ENCODE results near the gene MUS81.
"Not testable (repeated sequence)": the region's sequence is repeated elsewhere in the genome, so short reads cannot be mapped to it uniquely, and the experiment has no call there.

Gene MUS81

GRCh38 chr11:65860278-65861164, at the start of gene MUS81:
MUS81 (plus strand) TSS chr11:65860433; CDS start chr11:65860754, 321 bp downstream.
- peak; percentile 92 for DNase-seq (ENCODE audit: low read depth)

- no peak for DNase-seq (ENCODE audit: low read depth)
Observed at GRCh38 chr11:65811764-65812475, 48.3 kb upstream of the MUS81 start.

- no peak for DNase-seq (ENCODE audit: low read depth)
Observed at GRCh38 chr11:65814131-65814985, 45.9 kb upstream of the MUS81 start.

DNA sequence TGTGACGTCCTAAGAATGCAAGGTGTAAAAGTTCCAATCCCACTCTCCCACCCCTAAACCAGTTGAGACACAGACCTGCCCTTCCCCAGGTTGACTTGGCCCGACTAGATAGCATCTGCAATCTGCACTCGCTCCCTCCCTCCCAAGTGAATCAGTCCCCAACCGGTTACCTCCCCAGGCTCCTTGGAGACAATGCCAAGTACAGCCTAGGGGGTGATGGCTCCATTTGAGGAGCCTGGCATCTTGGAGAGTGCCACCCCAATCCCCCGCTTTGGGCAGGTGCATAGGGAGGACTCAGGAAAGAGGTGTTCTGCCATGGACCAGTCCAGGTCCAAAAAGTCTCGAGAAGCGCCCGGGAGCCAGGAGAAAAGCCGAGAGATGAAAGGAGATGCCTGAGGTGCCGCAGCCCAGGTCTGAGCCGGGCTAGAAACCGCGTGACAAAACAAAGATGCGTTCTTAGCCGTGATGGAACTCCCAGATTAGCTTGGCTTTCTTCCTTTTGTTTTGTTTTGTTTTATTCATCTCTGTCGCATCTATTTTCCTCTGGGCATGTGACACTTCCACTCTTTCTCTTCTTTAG, 45.2 kb upstream of the MUS81 start:
- DNase-seq (ENCODE audit: low read depth) = no peak

- no peak for DNase-seq (ENCODE audit: low read depth)
Observed at GRCh38 chr11:65816696-65817095, 43.5 kb upstream of the MUS81 start.

DNA sequence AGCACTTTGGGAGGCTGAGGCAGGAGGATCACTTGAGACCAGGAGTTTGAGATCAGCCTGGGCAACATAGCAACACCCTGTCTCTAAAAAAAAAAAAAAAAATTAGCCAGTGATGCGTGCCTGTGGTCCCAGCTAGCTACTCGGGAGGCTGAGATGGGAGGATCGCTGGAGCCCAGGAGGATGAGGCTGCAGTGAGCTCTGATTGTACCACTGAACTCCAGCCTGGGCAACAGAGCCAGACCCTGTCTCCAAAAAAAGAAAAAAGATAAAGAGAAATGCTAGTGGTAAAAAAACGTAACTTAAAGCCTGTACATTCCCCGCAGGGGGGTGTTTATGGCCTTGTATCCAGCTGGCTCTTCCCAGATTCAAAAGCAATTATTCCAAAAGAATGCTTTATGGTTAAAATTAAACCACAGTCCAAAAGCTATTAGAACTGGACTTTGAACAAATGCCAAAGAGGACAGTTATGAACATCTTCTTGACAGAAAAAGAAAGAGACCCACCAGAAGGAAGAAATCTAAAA, 42.9 kb upstream of the MUS81 start:
- DNase-seq (ENCODE audit: low read depth) = peak; percentile 6

- DNase-seq (ENCODE audit: low read depth) = peak; percentile 49
Observed at GRCh38 chr11:65817835-65818680, 42.2 kb upstream of the MUS81 start.

DNA sequence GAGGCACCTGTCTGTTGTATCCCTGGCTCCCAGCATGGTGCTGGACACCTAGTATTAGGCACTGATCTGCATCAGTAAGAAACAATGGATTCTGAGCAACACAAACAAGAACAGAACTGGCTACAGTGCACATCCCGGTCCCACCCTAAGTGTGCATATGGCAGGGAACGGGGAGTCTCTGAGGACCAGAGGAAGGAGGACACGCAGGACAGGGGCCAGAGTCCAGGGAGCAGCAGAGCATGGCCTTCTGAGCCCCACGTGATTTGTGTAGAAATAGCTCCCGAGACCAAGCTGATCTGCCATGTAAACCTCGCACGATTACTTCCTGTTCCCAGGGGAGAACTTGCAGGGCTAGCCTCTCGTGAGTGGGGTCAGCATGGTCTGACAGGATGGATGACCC, 39.1 kb upstream of the MUS81 start:
- DNase-seq (ENCODE audit: low read depth) = no peak

- DNase-seq (ENCODE audit: low read depth) = no peak
Observed at GRCh38 chr11:65822776-65823528, 37.3 kb upstream of the MUS81 start.

DNA sequence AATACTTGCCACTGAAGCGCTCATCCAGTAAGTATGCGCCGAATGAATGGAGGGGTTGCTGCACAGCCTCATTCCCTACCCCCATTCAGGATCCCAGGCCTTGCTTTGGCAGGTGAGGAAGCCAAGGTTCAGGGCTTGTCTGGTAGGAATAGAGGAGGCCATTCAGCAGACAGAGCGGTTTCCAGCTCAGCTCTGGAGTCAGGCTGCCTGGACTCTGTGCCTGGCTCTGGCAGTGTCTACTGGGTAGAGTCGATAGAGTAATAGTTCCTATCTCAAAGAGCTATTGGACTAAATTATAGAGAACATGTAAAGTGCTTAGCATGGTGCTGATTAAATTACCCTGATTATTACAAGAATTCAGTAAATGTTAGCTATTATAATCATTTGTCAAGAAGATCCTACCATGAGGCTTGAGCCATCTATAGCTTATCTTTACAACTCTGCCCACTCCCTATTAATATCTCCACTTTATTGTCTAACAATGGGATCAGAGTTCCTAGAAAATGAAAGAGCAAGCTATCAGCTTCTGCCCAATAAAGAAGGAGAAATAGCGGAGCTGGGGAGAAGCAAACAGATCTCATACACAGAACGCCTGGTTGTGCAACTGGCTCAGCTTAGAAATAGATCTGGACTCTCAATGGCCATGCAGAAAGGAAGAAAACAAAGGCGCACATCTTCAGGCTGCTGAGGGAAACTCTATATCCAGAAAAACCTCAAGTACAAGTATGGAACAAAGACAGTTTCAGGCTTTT, 33.1 kb upstream of the MUS81 start:
- DNase-seq (ENCODE audit: low read depth) = no peak

- DNase-seq (ENCODE audit: low read depth) = no peak
Observed at GRCh38 chr11:65829459-65829858, 30.8 kb upstream of the MUS81 start.

DNA sequence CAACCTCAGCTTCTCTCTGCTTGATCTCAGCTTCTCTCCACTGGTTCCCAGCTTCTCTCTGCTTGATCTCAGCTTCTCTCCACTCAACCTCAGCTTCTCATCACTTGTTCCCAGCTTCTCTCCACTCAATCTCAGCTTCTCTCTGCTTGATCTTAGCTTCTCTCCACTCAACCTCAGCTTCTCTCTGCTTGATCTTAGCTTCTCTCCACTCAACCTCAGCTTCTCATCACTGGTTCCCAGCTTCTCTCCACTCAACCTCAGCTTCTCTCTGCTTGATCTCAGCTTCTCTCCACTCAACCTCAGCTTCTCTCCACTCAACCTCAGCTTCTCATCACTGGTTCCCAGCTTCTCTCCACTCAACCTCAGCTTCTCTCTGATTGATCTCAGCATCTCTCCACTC, 28.0 kb upstream of the MUS81 start:
- not testable (repeated sequence) for DNase-seq (ENCODE audit: low read depth)

DNA sequence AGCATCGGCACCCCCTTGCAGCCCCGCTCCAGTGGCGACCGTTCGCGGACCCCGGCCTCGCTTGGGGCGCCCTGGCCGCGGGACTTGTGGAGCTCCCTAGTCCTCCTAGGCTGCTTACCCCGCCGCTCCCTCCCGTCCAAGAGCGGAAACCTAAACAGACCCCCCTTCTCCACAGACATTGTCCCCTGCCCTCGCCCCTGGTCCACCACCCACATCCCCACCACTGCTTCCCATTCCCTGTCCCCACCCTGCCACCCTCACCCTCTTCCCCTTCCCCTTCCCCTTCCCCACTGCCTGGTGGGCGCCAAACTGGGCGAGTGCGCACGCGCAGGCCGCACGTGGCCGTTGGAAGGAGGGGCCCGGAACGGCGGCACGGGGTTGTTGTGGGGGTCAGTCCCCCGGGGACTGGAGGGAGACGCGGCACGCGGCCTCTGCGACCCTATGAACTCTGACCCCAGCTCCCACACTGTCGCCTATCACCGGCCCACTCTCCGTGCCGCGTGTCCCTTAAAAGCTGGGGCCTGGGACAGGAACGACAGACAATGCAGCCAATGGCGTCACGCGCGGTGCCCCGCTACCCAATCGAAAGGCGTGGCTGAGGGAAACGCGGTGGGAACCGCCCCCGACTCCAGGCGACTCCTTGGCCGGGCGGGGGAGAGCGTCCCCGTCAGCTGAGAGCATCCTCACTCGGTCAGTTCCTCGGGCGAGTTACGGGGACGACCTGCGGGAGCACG, 26.8 kb upstream of the MUS81 start, which contains the start of gene SNX32:
Gene SNX32, plus strand, starts transcription at position 667 of the 734 bp plus-strand sequence. CDS start 103 bp downstream, outside the sequence.
- no peak for DNase-seq (ENCODE audit: low read depth)

- DNase-seq (ENCODE audit: low read depth) = no peak
Observed at GRCh38 chr11:65834202-65834601, 26.0 kb upstream of the MUS81 start.

GRCh38 chr11:65842144-65842543, 18.1 kb upstream of the MUS81 start:
- DNase-seq (ENCODE audit: low read depth) = no peak

DNA sequence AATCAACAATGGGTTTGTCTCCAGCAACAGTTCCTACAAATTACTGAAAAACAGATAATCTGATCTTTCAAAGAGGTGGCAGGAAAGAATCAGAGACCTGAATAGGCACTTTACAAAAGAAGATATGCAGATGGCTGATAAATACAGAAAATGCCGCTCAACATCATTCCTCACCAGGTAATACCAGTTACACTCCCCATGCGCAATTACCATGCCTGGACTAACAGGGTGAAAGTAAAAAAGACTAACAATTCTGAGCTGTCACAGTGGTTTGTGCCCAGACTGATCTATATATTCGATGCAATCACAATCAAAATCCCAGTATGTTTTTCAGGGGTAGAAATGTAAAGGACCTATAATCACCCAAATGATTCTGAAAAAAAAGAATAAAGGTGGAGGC, 16.4 kb upstream of the MUS81 start:
- DNase-seq (ENCODE audit: low read depth) = no peak

GRCh38 chr11:65844231-65844872, 15.9 kb upstream of the MUS81 start:
- no peak for DNase-seq (ENCODE audit: low read depth)

- DNase-seq (ENCODE audit: low read depth) = no peak
Observed at GRCh38 chr11:65847746-65848145, 12.5 kb upstream of the MUS81 start.
